ENCODE results near the gene GPANK1. TPM values are rescaled to one million over a fixed set of nuclear protein-coding genes. Genes with fewer than 3 reads are reported as not detected.

The GPANK1 gene
- total and polyA plus RNA-seq, 9 of the 15 experiments (the other 6 are each of a cell fraction or from before 2014, with no cell fraction given), result 32.2 to 111 (median 46.3) TPM

DNA sequence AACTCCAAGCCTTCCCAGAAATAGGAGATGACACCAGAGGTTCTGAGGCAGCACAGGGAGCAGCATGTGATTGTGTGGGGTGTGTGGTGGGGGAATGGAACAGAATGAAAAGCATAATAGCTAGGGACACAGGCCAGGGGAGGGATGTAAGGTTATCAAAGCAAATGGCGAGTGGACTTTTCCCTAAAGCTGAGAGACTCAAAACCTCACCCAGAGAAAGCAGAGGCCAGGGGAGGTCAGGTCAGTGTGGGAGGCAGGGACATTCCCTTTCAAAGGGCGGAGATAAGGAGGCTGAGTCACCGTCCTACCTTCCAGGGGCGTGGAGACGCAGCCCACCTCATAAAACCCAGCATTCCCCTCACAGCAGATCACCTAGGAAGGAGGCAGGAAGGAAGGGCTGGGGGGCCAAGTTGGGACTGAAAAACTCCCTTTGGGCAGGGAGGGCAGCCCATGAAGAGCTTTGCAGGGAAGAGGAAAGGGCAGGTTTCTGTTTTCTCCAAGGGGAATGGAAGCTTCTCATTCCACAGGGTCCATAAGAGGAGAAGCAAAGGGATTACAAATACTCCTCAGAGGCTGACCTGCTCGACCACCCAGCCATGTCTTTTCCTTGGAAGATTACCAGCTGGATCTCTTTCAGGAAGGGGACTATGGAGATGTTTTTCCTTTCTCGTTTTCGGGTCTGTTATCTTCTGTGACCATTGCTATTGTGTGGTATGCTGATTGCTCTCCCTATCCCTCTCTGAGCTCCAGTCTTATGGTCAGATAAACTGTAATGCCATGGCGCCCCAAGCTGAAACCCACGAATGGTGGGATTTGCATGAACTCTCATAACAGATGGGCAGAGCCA is 25.7 kb upstream of the GPANK1 start (continued):
- peak; percentile 55 for TF ChIP-seq SMAD4 (CRISPR knock-in tag; conservative IDR thresholded peaks at IDR 0.05)
- no peak for TF ChIP-seq TSC22D4 (tag; IDR thresholded peaks at IDR 0.05)
- peak; percentile 8 for TF ChIP-seq RBM39 (optimal IDR thresholded peaks at IDR 0.05; ENCODE audit: low read depth, low read length)
- TF ChIP-seq, protein P1, sequence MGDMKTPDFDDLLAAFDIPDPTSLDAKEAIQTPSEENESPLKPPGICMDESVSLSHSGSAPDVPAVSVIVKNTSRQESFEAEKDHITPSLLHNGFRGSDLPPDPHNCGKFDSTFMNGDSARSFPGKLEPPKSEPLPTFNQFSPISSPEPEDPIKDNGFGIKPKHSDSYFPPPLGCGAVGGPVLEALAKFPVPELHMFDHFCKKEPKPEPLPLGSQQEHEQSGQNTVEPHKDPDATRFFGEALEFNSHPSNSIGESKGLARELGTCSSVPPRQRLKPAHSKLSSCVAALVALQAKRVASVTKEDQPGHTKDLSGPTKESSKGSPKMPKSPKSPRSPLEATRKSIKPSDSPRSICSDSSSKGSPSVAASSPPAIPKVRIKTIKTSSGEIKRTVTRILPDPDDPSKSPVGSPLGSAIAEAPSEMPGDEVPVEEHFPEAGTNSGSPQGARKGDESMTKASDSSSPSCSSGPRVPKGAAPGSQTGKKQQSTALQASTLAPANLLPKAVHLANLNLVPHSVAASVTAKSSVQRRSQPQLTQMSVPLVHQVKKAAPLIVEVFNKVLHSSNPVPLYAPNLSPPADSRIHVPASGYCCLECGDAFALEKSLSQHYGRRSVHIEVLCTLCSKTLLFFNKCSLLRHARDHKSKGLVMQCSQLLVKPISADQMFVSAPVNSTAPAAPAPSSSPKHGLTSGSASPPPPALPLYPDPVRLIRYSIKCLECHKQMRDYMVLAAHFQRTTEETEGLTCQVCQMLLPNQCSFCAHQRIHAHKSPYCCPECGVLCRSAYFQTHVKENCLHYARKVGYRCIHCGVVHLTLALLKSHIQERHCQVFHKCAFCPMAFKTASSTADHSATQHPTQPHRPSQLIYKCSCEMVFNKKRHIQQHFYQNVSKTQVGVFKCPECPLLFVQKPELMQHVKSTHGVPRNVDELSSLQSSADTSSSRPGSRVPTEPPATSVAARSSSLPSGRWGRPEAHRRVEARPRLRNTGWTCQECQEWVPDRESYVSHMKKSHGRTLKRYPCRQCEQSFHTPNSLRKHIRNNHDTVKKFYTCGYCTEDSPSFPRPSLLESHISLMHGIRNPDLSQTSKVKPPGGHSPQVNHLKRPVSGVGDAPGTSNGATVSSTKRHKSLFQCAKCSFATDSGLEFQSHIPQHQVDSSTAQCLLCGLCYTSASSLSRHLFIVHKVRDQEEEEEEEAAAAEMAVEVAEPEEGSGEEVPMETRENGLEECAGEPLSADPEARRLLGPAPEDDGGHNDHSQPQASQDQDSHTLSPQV (IDR thresholded peaks at IDR 0.05), result peak; percentile 80
- TF ChIP-seq ZEB2 (IDR thresholded peaks at IDR 0.05), result peak; percentile 99
- TF ChIP-seq, protein P2, sequence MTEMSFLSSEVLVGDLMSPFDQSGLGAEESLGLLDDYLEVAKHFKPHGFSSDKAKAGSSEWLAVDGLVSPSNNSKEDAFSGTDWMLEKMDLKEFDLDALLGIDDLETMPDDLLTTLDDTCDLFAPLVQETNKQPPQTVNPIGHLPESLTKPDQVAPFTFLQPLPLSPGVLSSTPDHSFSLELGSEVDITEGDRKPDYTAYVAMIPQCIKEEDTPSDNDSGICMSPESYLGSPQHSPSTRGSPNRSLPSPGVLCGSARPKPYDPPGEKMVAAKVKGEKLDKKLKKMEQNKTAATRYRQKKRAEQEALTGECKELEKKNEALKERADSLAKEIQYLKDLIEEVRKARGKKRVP (CRISPR knock-in tag; IDR thresholded peaks at IDR 0.05), result no peak; the same call in 1 of the 2 replicates
- TF ChIP-seq HDGF (IDR thresholded peaks at IDR 0.05), result peak; percentile 25; the same call in 1 of the 2 replicates
- no peak for TF ChIP-seq DIDO1 (tag; IDR thresholded peaks at IDR 0.05; ENCODE audit: low read depth)
- TF ChIP-seq, protein P3, sequence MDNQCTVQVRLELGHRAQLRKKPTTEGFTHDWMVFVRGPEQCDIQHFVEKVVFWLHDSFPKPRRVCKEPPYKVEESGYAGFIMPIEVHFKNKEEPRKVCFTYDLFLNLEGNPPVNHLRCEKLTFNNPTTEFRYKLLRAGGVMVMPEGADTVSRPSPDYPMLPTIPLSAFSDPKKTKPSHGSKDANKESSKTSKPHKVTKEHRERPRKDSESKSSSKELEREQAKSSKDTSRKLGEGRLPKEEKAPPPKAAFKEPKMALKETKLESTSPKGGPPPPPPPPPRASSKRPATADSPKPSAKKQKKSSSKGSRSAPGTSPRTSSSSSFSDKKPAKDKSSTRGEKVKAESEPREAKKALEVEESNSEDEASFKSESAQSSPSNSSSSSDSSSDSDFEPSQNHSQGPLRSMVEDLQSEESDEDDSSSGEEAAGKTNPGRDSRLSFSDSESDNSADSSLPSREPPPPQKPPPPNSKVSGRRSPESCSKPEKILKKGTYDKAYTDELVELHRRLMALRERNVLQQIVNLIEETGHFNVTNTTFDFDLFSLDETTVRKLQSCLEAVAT (IDR thresholded peaks at IDR 0.05), result peak; percentile 12 to 79; a peak in 2 of 4 replicates
- TF ChIP-seq SAFB2 (IDR thresholded peaks at IDR 0.05; ENCODE audit: borderline replicate concordance, low read depth, low read length, severe bottlenecking), result no peak
- no peak; the same call in 1 of the 2 replicates for TF ChIP-seq GTF2A2 (tag; IDR thresholded peaks at IDR 0.05)
- TF ChIP-seq ZNF232 (CRISPR knock-in tag; IDR thresholded peaks at IDR 0.05), result no peak
- peak; percentile 90 for TF ChIP-seq LCOR (CRISPR knock-in tag; IDR thresholded peaks at IDR 0.05)
- no peak for TF ChIP-seq ZNF57 (CRISPR knock-in tag; IDR thresholded peaks at IDR 0.05)
- peak; percentile 91 for TF ChIP-seq TCF3 (CRISPR knock-in tag; IDR thresholded peaks at IDR 0.05)
- no peak for TF ChIP-seq DDX20 (tag; IDR thresholded peaks at IDR 0.05; ENCODE audit: low read depth)
- peak; percentile 88 for TF ChIP-seq ESRRA (IDR thresholded peaks at IDR 0.05; ENCODE audit: borderline replicate concordance, low read depth)
- TF ChIP-seq GTF2E2 (tag; IDR thresholded peaks at IDR 0.05), result peak; percentile 75; the same call in 1 of the 2 replicates
- peak; percentile 88 for TF ChIP-seq CHD4 (IDR thresholded peaks at IDR 0.05; ENCODE audit: insufficient read depth, insufficient replicate concordance, low read depth, low read length, poor library complexity, severe bottlenecking)
- no peak for TF ChIP-seq ID3 (CRISPR knock-in tag; IDR thresholded peaks at IDR 0.05)
- peak; percentile 94 for TF ChIP-seq ID3 (tag; IDR thresholded peaks at IDR 0.05)
- TF ChIP-seq SMAD1 (IDR thresholded peaks at IDR 0.05; ENCODE audit: low read depth, low read length, partially characterized antibody), result no peak
